Mucosa of descending colon (tissue), 3 donors: ENCODE measurements around the gene TNRC18. TPM values are rescaled to one million over a fixed set of nuclear protein-coding genes. Genes with fewer than 3 reads are reported as not detected.

Experiments
- ATAC-seq: fragments of 200-7000 bp; cut with Tn5 transposase; one replicate; pipeline ENCODE4 v1.9.1; 2020; ENCODE audit warnings: mild to moderate bottlenecking, moderate library complexity
- DNase-seq, 3 donors: peaks; one replicate each; pipeline ENCODE4 v3.0.0-alpha.2; 2020
- H3K36me3 ChIP-seq: fragments of 200-600 bp; one replicate; pipeline ENCODE4 v1.8.0; 2021; ENCODE audit warnings: low read depth, mild to moderate bottlenecking
- H3K4me1 ChIP-seq: fragments of 200-600 bp; one replicate; pipeline ENCODE4 v1.8.0; 2021; ENCODE audit warnings: low read depth, mild to moderate bottlenecking
- H3K4me3 ChIP-seq: fragments of 200-600 bp; one replicate; pipeline ENCODE4 v1.8.0; 2021; ENCODE audit warnings: mild to moderate bottlenecking
- H3K9me3 ChIP-seq: fragments of 200-600 bp; one replicate; pipeline ENCODE4 v1.8.0; 2021; ENCODE audit warnings: mild to moderate bottlenecking
- CTCF ChIP-seq: fragments of 200-600 bp; IDR thresholded peaks from one replicate; pipeline ENCODE4 v1.8.0; 2022; ENCODE audit warnings: antibody characterized with exemption, mild to moderate bottlenecking
- intact Hi-C, 2 donors: fragments of 100-400 bp; cut with DNase I in 1 of 2; cut with micrococcal nuclease in 1 of 2; formaldehyde crosslinking; loops; one replicate each; pipeline versions ENCODE4 v1.11.0 to v1.11.1; 2022; cut with DNase I, micrococcal nuclease
- total RNA-seq, 3 donors: library from RNA; stranded (reverse); fragmentation: NEBNext Ultra II Directional in 2 of 3; extraction: Animal tissue kit (Norgen Biotek cat#: 25700) in 2 of 3; gene quantifications; one replicate each; pipeline versions ENCODE4 v1.2.1 to v1.2.4, GENCODE V29; 2021 to 2023
- donor health status: DM: no; HTN: no; CAD: no; lungs with moderate emphysema.
- donor health status: DM: no; HTN: no; CAD: no.
- donor health status: DM: no; HTN: yes; CAD: no.

Gene TNRC18
- total RNA-seq, 3 donors from 2014 or later, result 94.0 to 170 (median 112) TPM

GRCh38 chr7:5349437-5350173 is 74.0 kb downstream of the TNRC18 start:
- intact Hi-C loops, result no loop called here
- no peak for TF ChIP-seq CTCF
- Histone ChIP-seq H3K4me1 (peaks cover 12% of the 10 kb centered on the region), H3K9me3 (no peaks in the 10 kb centered on the region), H3K36me3 (no peaks in the 10 kb centered on the region), H3K4me3 (no peak overlapping the region)
- ATAC-seq, result no peak
- no peak for DNase-seq

GRCh38 chr7:5349005-5349380 is 74.6 kb downstream of the TNRC18 start:
- Histone ChIP-seq H3K9me3 (no peaks in the 10 kb centered on the region), H3K36me3 (no peaks in the 10 kb centered on the region), H3K4me1 (peaks cover 7% of the 10 kb centered on the region), H3K4me3 (no peak overlapping the region)
- intact Hi-C loops, result no loop called here
- ATAC-seq (no peak), DNase-seq (no peak)
- no peak for TF ChIP-seq CTCF

- TF ChIP-seq CTCF, result no peak
- Histone ChIP-seq H3K9me3 (no peaks in the 10 kb centered on the region), H3K36me3 (no peaks in the 10 kb centered on the region), H3K4me3 (no peak overlapping the region), H3K4me1 (peaks cover under 1% of the 10 kb centered on the region)
- no peak for DNase-seq
- ATAC-seq, result no peak
- intact Hi-C loops, result no loop called here
Measured at GRCh38 chr7:5348134-5349004, 75.3 kb downstream of the TNRC18 start.

GRCh38 chr7:5345671-5346070 is 78.0 kb downstream of the TNRC18 start:
- H3K9me3 ChIP-seq, result no peaks in the 10 kb centered on the region
- no peak for ATAC-seq
- H3K36me3 ChIP-seq, result no peaks in the 10 kb centered on the region
- intact Hi-C loops, result no loop called here
- TF ChIP-seq CTCF, result no peak
- no peak for DNase-seq
- no peak overlapping the region for H3K4me3 ChIP-seq
- H3K4me1 ChIP-seq, result no peaks in the 10 kb centered on the region

GRCh38 chr7:5345171-5345570 is 78.5 kb downstream of the TNRC18 start:
- H3K4me1 ChIP-seq, result no peaks in the 10 kb centered on the region
- no peak overlapping the region for H3K4me3 ChIP-seq
- no peaks in the 10 kb centered on the region for H3K9me3 ChIP-seq
- TF ChIP-seq CTCF, result no peak
- intact Hi-C loops, result no loop called here
- H3K36me3 ChIP-seq, result no peaks in the 10 kb centered on the region
- DNase-seq (no peak), ATAC-seq (no peak)
